GM19035 (cell line): ENCODE results near the gene ZNF292.
"Not testable (repeated sequence)": the region's sequence is repeated elsewhere in the genome, so short reads cannot be mapped to it uniquely, and the experiment has no call there.

ENCODE experiments used
- ATAC-seq: cut with Tn5 transposase; IDR thresholded peaks from one replicate; pipeline ENCODE4 v1.9.1; 2021; ENCODE audit not compliant: unreplicated experiment

Gene ZNF292

DNA sequence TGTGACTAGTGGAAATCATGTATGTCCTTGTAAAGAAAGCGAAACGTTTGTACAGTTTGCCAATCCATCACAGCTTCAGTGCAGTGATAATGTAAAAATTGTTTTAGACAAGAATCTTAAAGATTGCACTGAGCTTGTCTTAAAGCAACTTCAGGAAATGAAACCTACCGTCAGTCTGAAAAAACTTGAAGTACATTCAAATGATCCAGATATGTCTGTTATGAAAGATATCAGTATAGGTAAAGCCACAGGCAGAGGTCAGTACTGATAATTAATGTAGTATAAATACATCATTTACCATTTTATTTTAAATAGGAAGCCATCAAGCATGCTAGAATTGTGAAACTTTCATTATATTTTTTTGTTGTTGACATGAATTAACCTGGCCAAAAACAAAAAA is 106.2 kb downstream of the ZNF292 start:
- ATAC-seq = no peak

DNA sequence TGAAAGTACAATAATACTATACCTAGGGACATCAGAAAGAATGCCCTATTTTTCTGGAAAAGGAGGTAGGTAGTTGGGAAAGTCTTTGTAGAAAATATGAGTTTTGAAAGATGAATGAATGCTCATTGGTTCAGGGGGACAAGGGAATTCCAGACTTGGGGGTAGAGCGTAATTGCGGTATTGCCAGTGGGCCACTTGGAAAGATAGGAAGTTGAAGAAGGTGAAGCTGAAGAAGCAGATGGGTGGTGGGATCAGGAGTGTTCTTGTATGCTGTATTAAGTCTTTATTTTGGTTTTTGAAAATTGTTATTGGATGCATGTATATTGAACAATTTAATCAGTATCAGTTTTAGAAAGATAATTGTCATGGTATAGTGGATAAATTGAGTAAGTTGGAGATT is 109.1 kb downstream of the ZNF292 start:
- no peak for ATAC-seq

DNA sequence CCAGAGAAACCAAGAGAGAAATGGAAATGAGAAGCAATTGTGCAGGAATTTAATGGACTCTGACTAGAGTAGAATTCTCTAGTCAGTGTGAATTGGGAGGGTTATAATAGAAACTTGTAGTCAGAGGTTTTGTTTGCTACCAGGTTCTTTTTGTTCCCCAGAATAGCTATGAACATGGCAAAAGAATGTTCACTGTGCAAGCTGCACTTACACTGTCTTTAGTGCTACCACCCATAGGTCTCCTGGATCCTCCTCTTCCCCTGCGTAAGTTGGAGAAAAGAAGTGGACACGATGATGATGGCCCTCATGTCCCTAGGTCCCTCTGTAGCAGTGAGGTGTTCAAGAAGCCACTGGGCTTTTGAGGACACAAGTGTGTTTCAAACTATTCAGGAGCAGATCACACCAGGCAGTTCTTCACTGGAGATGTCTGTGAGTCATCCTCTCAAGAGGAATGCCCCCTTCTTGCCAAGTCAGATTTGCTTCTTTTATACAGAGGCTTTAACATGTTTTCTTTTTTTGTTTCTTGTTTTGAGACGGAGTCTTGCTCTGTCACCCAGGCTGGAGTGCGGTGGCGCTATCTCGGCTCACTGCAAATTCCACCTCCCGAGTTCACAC is 119.4 kb downstream of the ZNF292 start:
- no peak for ATAC-seq

DNA sequence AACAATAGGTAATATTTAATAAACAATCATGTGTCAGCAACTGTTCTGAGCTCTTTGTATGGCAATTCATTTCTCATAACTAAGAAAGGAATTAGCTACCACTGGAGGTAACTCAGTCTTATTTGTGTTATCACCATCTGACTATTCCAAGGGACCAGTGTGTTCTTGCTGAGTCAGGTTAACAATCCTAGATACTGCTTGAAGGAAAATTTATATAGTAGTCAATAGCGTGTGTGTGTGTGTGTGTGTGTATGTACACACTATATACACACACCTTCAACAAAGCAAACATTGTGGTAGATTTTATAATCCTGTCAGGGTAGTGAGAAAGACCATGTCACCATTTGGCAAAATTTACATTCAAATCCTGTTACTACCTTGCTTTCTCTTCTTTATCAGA is 121.3 kb downstream of the ZNF292 start:
- ATAC-seq = no peak

DNA sequence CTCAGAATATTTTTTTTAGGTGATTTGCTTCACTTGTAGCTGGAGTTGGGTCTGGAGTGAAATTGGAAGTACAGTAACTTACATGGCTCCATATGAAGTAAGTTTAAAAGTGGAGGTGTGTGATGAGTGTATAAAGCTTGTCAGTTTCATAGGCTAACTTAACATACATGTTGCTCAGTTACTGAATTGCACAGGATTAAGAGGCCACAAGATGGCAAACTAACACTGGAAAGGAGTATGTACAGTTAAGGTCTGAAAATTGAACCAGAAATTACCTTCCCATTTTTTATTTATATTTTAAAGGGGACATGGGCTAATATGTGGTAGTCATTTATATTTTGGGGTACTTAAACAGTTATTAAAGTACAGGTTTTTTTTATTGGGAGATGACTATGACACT is 121.8 kb downstream of the ZNF292 start:
- no peak for ATAC-seq

DNA sequence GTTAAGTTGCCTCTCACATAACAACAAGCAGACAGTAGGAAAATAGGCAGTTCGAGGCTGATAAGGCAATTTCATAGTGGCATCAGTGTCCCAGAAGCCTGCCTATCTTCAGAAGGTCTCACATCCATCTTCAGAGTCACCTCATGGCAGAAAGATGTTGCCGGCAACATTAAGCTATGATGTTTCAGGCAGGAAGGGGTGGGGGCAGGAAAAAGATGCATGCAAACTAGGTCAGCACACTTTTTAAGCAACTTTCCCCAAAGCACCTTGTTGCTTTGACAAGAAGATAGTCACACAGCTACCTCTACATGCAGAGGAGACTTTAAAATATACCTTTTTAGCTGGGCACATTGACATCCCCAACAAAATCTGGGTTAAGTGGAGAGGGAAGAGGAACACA is 123.8 kb downstream of the ZNF292 start:
- ATAC-seq = no peak

DNA sequence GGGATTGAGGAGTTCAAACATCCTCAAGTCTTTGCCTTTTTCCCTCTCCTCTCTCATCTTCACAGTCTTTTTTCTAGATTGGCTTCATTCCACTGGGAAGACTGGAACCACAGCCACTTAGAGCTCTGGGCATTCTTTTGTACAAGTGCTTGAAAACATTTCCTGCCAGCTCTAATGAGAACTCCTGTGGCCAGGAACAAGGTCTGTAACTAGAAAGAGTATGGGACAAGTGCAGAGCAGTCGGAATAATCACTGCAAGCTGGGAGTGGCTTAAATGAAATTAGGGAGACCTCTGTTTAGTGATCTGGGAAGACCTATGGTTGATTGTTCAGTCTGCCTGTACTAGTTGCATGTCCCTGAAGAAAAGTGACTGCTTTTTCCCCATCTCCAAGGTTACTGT is 126.1 kb downstream of the ZNF292 start:
- ATAC-seq = no peak

DNA sequence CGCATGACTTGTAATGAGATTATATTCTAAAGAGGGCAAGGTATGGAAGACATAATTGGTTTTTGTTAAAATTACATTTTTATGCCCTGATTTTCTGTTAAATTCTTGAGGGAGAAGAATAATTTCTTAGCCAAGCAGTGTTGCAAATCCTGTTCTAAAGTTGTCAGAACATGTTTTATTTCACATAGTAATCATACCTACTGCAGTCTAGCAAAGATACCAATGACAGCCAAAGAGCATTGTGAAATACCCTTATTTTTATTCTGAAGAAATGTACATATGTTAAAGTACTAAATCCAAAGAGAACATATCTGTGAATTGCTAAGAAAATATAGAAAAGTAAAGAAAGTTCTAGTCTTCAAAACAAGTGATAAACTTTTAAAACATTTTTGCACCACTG is 127.4 kb downstream of the ZNF292 start:
- no peak for ATAC-seq

DNA sequence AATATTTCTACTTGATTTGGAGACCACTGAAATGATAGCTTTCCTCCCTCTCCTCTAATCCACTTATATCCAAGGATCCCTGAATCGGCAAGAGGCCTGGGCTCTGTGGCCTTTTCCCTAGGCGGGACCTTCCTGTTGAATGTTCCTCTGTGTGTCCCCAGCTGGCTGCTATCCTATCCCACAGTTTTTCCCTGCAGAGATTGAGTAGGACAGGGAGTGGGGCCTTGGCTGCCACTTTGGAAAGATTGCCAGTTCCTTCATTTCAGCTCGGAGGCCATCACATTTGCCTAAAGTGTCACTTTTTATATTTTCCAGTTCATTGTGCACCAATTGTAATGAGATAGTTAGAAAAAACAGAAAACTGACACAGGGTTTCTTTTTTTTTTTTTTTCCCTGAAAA is 128.1 kb downstream of the ZNF292 start:
- no peak for ATAC-seq

DNA sequence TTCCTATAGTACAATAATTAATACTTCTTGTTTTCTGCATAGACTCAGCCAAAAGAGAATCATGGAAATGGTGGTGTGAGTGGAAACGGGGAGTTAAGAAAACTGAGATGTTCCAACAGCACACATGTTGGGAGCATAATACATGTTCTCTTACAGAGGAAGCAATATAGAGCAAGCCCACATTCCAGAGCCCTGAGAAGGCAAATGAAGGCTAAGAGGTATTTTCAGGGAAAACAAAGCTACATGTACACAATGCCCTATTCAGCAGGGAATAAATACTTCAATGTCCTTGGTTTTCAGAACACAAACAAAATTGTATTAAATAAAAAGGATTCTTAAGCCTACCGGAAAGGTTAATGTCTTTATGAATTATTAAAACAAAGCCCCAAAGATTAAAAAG is 131.9 kb downstream of the ZNF292 start:
- no peak for ATAC-seq

DNA sequence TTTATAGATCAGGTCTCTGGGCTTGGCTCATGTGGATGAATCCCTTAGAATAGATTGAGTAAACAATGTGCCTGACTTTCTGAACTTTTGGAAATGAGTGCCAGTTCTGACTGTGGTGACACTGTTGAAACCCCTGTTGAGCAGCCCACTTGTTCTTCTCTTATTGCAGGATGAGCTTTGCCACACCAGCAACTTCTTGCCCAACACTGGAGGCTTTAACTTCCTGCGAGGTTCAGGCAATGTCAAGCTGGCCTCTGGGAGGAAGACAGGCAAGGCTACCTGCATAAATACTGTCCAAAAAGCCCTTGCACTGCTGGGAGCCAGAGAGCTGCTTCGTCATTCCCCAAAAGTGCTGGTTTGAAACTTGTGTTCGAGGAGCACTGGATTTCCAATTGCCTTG is 134.2 kb downstream of the ZNF292 start:
- ATAC-seq = no peak

DNA sequence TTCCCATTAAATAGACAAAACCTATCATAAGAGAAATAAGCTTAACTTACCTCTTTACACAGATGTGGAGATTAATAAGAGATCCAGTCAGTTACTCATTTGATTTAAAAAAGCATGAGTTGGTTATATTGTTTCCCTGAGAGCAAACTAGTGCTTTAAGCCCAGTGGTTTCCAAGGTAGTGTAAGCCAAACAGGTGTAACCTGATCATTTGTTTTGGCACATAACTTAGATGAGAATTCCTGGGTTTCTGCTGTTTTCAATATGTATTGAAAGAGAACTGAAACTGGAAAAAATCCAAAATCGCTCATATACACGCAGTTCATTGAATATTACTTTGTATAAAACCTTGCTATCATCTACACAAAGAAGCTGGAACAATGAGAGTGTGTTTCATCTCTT is 136.5 kb downstream of the ZNF292 start:
- no peak for ATAC-seq

DNA sequence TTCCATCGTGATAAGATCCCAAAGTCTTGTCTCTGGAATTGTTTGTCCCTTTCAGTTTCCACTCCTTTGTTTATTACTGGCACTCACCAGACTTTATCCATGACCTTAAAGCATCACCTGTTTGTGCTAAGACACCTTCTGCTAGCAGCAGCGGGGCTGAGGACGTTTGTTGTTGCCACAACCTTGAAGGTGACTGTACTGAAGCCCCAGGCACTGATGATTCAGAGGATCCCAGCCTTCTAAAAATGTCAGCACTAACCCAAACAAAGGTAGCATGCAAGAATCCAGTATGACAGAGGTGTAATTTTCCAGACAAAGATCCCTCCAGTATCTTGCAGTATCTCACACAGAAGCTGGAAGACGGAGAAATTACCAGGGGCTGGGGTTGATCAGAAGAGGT is 138.2 kb downstream of the ZNF292 start:
- no peak for ATAC-seq

DNA sequence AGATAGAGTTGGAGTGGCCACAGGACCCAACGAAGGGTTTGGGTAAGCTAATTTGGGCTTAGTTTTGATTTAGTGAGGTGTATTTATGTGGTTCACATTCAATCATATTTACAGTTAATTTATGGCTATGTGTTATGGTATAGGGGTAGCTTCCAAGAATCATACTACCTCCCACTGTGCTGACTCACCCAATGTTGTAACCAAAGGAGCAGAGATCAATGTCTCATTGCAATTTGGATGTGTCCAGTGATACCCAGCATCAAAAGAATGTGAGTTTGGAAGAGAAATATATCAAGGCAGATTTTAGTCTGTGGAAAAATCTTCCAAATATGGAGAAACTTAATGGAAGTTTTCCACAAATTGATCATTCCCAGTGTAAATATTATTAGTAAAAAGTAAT is 141.8 kb downstream of the ZNF292 start:
- ATAC-seq = no peak

DNA sequence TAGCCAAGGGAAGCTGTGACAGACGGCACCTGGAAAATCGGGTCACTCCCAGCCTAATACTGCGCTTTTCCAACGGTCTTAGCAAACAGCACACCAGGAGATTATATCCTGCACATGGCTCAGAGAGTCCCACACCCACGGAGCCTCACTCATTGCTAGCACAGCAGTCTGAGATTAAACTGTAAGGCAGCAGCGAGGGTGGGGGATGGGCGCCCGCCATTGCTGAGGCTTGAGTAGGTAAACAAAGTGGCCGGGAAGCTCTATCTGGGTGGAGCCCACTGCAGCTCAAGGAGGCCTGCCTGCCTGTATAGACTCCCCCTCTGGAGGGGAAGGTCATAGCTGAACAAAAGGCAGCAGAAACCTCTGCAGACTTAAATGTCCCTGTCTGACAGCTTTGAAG is 145.9 kb downstream of the ZNF292 start:
- ATAC-seq = not testable (repeated sequence)

DNA sequence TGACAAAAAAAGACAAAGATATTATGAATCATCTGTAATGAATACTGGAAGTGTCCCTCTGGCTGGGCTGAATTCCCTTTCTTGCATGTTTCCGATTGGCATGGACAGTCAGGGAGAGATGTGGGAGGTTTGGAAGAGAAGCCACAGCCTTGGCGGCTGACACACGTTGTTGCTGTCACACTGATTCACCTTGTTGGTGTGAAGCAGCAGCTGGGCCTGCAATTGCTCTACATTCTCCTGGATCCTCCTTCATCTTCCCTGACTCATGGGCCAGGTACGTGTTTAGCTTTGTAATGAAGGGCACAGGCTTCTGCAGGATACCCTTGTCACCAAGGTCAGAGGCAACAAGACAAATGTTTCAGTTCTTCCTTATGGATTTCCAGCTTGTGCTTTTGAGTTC is 153.6 kb downstream of the ZNF292 start:
- no peak for ATAC-seq

DNA sequence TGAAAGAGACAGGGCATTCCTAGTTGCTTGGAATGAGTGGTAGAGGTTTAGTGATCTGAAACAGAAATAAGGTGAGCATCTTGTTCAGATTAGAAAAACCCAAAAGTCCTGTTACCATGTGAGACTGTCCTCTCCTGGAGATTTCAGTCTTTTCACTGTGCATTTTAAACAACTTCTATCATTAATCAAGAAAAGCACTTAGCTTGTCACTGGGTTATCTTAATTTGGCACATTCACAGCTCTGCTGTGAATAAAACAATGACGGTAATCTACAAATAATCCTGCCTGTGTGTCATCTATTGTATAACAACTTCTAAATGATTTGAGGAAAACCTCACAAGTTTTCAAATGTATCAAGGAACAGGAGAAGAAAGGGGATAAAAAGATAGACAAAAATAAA is 157.5 kb downstream of the ZNF292 start:
- ATAC-seq = no peak
